Measurements from ENCODE around the gene PARD3.
"Not testable (repeated sequence)": the region's sequence is repeated elsewhere in the genome, so short reads cannot be mapped to it uniquely, and the experiment has no call there.

Gene PARD3

GRCh38 chr10:34762603-34763299, 52.3 kb downstream of the PARD3 start:
- no peak for DNase-seq

- DNase-seq = no peak
These were observed 52.9 kb downstream of the PARD3 start for GRCh38 chr10:34762156-34762555.

- no peak for DNase-seq
These were observed 53.6 kb downstream of the PARD3 start for GRCh38 chr10:34761453-34761852.

GRCh38 chr10:34760606-34761005, 54.5 kb downstream of the PARD3 start:
- no peak for DNase-seq

- DNase-seq = no peak
These were observed 55.3 kb downstream of the PARD3 start for GRCh38 chr10:34759837-34760215.

GRCh38 chr10:34759161-34759836, 55.8 kb downstream of the PARD3 start:
- DNase-seq = no peak

- DNase-seq = no peak
These were observed 56.6 kb downstream of the PARD3 start for GRCh38 chr10:34758447-34758996.

GRCh38 chr10:34757933-34758332, 57.2 kb downstream of the PARD3 start:
- no peak for DNase-seq

GRCh38 chr10:34757181-34757580, 57.9 kb downstream of the PARD3 start:
- not testable (repeated sequence) for DNase-seq

- no peak for DNase-seq
These were observed 58.5 kb downstream of the PARD3 start for GRCh38 chr10:34756584-34756983.

GRCh38 chr10:34753014-34753757, 61.9 kb downstream of the PARD3 start:
- DNase-seq = no peak

- no peak for DNase-seq
These were observed 63.8 kb downstream of the PARD3 start for GRCh38 chr10:34751272-34751671.

- not testable (repeated sequence) for DNase-seq
These were observed 64.3 kb downstream of the PARD3 start for GRCh38 chr10:34750795-34751194.

GRCh38 chr10:34748767-34749166, 66.3 kb downstream of the PARD3 start:
- DNase-seq = no peak

GRCh38 chr10:34748357-34748756, 66.7 kb downstream of the PARD3 start:
- no peak for DNase-seq

- no peak for DNase-seq
These were observed 69.0 kb downstream of the PARD3 start for GRCh38 chr10:34746094-34746493.

GRCh38 chr10:34745244-34745643, 69.9 kb downstream of the PARD3 start:
- no peak for DNase-seq

- no peak for DNase-seq
These were observed 70.5 kb downstream of the PARD3 start for GRCh38 chr10:34744590-34744989.

GRCh38 chr10:34743814-34744213, 71.3 kb downstream of the PARD3 start:
- no peak for DNase-seq

- DNase-seq = no peak
These were observed 72.6 kb downstream of the PARD3 start for GRCh38 chr10:34742456-34742855.

GRCh38 chr10:34741087-34741486, 74.0 kb downstream of the PARD3 start:
- DNase-seq = not testable (repeated sequence)

- DNase-seq = no peak
These were observed 74.8 kb downstream of the PARD3 start for GRCh38 chr10:34740321-34740720.

GRCh38 chr10:34739915-34740314, 75.2 kb downstream of the PARD3 start:
- no peak for DNase-seq

- DNase-seq = no peak
These were observed 77.3 kb downstream of the PARD3 start for GRCh38 chr10:34737772-34738169.
